Lower leg skin (tissue), 3 donors: ENCODE measurements around the gene PTCH1.

Experiments used
- POLR2A ChIP-seq, 2 donors: fragments of 450-650 bp; IDR thresholded peaks; one replicate each; pipeline ENCODE4 v1.6.1; 2016 to 2017; ENCODE audit warnings: antibody characterized with exemption in 2 of 2, mild to moderate bottlenecking in 1 of 2, moderate library complexity in 1 of 2
- TF ChIP-seq, protein P1 (sequence below), 3 donors: fragments of 450-650 bp; IDR thresholded peaks; one replicate each; pipeline ENCODE4 v1.5.1; 2016; ENCODE audit warnings: antibody characterized with exemption in 3 of 3, mild to moderate bottlenecking in 3 of 3, moderate library complexity in 2 of 3

DNA sequence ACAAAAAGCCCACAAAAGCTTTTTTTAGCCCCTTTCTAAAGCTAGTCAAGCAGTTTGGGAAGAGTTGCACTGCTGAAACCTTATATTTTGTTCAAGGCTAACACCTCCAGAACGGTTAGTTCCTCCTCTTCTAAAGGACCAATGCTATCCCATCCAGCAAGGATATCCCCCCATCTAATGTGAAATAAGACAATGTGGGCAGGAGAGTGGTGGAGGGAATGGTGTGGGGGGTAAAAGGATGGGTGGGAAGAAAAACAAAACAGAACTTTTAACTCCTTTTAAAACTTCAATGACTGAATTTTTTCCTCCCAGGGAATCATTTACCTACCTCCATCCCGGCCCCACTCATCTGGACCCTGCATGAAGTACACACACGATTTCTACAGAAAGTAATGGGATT, 21.2 kb downstream of the PTCH1 start:
- TF ChIP-seq, protein P1, sequence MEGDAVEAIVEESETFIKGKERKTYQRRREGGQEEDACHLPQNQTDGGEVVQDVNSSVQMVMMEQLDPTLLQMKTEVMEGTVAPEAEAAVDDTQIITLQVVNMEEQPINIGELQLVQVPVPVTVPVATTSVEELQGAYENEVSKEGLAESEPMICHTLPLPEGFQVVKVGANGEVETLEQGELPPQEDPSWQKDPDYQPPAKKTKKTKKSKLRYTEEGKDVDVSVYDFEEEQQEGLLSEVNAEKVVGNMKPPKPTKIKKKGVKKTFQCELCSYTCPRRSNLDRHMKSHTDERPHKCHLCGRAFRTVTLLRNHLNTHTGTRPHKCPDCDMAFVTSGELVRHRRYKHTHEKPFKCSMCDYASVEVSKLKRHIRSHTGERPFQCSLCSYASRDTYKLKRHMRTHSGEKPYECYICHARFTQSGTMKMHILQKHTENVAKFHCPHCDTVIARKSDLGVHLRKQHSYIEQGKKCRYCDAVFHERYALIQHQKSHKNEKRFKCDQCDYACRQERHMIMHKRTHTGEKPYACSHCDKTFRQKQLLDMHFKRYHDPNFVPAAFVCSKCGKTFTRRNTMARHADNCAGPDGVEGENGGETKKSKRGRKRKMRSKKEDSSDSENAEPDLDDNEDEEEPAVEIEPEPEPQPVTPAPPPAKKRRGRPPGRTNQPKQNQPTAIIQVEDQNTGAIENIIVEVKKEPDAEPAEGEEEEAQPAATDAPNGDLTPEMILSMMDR (IDR thresholded peaks at IDR 0.05), result no peak
- no peak for TF ChIP-seq POLR2A (IDR thresholded peaks at IDR 0.05)
